Measurements from ENCODE around the gene AKR1D1. TPM values are rescaled to one million over a fixed set of nuclear protein-coding genes. Genes with fewer than 3 reads are reported as not detected.

The AKR1D1 gene
- total RNA-seq, 1 experiment from 2014 or later = not detected

DNA sequence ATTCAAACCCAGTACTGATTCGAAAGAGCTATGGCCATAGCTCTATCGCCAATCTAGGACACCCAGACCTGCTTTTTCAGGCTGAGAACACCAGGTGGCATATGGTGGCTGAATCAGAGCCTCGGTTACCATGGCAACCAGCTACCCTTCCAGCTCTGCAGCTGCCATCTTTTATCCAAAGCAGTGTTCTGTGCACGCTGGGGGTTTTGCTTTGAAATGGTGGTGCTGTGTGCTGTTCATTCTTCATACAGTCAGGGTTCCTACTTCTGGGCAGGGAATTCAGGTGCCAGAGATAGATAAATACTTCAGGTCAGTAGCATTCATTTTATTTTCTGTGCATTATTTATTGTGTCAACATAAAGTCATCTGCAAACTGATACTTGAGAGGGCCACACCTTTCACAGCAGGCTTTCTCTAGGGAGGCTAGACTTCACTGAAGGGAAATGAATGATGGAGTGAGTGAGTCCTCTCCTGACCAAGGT lies 85.4 kb downstream of the AKR1D1 start:
- BruUV-seq (replicated peaks) = no TSS peak
- peaks cover 5% of the 10 kb centered on the region; the same call in 1 of the 2 replicates for H3K9me3 ChIP-seq (ENCODE audit: control insufficient read depth, insufficient read depth, low read depth, low read length)
- intact Hi-C loops (cut with micrococcal nuclease; ENCODE audit: unreplicated experiment) (loop anchor here (1.0 kb wide), 1 partner anchor 577 kb away; no protein-coding TSS in a partner anchor), in situ Hi-C loops (cut with HindIII; ENCODE audit: low pct_unique_long_range_greater_than_20kb, low sequenced_read_pairs) (no loop called here)
- H3K4me3 ChIP-seq (ENCODE audit: low read depth in 2 of 2, low read length in 2 of 2) = no peak overlapping the region
- DNase-seq (ENCODE audit: low read depth, low spot score) (peak; percentile 61), ATAC-seq (peak; percentile 89)
- H3K4me1 ChIP-seq (ENCODE audit: control insufficient read depth, insufficient read depth, low read length) = no peaks in the 10 kb centered on the region
- POLR2A ChIA-PET = interaction anchor here (0.7 kb wide), 1 partner anchor 577 kb away, joined by 3 read pairs; no protein-coding TSS in a partner anchor
- CTCF ChIA-PET = interaction anchor here (0.6 to 1.1 kb wide), 2 partner anchors 154 to 577 kb away, joined by 3 to 7 read pairs; no protein-coding TSS in a partner anchor
- TF ChIP-seq CTCF (IDR thresholded peaks at IDR 0.05) = peak; percentile 72
- TF ChIP-seq SIN3A (IDR thresholded peaks at IDR 0.05; ENCODE audit: borderline replicate concordance, insufficient read depth, low read depth, low read length) = no peak
- no peak for TF ChIP-seq POLR2AphosphoS5 (IDR thresholded peaks at IDR 0.05; ENCODE audit: low read depth, low read length)
- no peak overlapping the region for H3K27ac ChIP-seq (ENCODE audit: low read length)
- no peaks in the 10 kb centered on the region for H3K36me3 ChIP-seq (ENCODE audit: control insufficient read depth, insufficient read depth, low read length)
- H3K27me3 ChIP-seq (ENCODE audit: control insufficient read depth, insufficient read depth, low read length) = no peaks in the 10 kb centered on the region

- Histone ChIP-seq H3K27ac (ENCODE audit: low read length) (no peak overlapping the region), H3K9me3 (ENCODE audit: control insufficient read depth, insufficient read depth, low read depth, low read length) (peaks cover 5% of the 10 kb centered on the region; the same call in 1 of the 2 replicates), H3K36me3 (ENCODE audit: control insufficient read depth, insufficient read depth, low read length) (no peaks in the 10 kb centered on the region), H3K27me3 (ENCODE audit: control insufficient read depth, insufficient read depth, low read length) (no peaks in the 10 kb centered on the region), H3K4me3 (ENCODE audit: low read depth in 2 of 2, low read length in 2 of 2) (no peak overlapping the region), H3K4me1 (ENCODE audit: control insufficient read depth, insufficient read depth, low read length) (no peaks in the 10 kb centered on the region)
- CTCF ChIA-PET = interaction anchor here (1.1 kb wide), 1 partner anchor 577 kb away, joined by 7 read pairs; no protein-coding TSS in a partner anchor
- DNase-seq (ENCODE audit: low read depth, low spot score) (no peak), ATAC-seq (no peak)
- no peak for TF ChIP-seq CTCF (IDR thresholded peaks at IDR 0.05)
- TF ChIP-seq TCF7L2 (IDR thresholded peaks at IDR 0.05; ENCODE audit: low read depth, low read length) = no peak
- no peak for TF ChIP-seq SIN3A (IDR thresholded peaks at IDR 0.05; ENCODE audit: borderline replicate concordance, insufficient read depth, low read depth, low read length)
- TF ChIP-seq POLR2AphosphoS5 (IDR thresholded peaks at IDR 0.05; ENCODE audit: low read depth, low read length) = no peak
- TF ChIP-seq, protein P1, sequence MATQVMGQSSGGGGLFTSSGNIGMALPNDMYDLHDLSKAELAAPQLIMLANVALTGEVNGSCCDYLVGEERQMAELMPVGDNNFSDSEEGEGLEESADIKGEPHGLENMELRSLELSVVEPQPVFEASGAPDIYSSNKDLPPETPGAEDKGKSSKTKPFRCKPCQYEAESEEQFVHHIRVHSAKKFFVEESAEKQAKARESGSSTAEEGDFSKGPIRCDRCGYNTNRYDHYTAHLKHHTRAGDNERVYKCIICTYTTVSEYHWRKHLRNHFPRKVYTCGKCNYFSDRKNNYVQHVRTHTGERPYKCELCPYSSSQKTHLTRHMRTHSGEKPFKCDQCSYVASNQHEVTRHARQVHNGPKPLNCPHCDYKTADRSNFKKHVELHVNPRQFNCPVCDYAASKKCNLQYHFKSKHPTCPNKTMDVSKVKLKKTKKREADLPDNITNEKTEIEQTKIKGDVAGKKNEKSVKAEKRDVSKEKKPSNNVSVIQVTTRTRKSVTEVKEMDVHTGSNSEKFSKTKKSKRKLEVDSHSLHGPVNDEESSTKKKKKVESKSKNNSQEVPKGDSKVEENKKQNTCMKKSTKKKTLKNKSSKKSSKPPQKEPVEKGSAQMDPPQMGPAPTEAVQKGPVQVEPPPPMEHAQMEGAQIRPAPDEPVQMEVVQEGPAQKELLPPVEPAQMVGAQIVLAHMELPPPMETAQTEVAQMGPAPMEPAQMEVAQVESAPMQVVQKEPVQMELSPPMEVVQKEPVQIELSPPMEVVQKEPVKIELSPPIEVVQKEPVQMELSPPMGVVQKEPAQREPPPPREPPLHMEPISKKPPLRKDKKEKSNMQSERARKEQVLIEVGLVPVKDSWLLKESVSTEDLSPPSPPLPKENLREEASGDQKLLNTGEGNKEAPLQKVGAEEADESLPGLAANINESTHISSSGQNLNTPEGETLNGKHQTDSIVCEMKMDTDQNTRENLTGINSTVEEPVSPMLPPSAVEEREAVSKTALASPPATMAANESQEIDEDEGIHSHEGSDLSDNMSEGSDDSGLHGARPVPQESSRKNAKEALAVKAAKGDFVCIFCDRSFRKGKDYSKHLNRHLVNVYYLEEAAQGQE (IDR thresholded peaks at IDR 0.05; ENCODE audit: insufficient read depth in 1 of 2, low read depth in 2 of 2, low read length in 1 of 2) = no peak
- BruUV-seq (replicated peaks) = no TSS peak
- POLR2A ChIA-PET = no interaction called here
- intact Hi-C loops (cut with micrococcal nuclease; ENCODE audit: unreplicated experiment) (no loop called here), in situ Hi-C loops (cut with HindIII; ENCODE audit: low pct_unique_long_range_greater_than_20kb, low sequenced_read_pairs) (no loop called here)
Measured at GRCh38 chr7:138162236-138162635, 86.0 kb downstream of the AKR1D1 start.
